AG04449 (cell line): ENCODE results near the gene LRMDA.

Experiments
- CTCF ChIA-PET: fragments of 350-600 bp; formaldehyde crosslinking; extraction: SDS; loops from one replicate; lab custom pipeline; 2021; ENCODE audit warnings: antibody characterized with exemption; lab: Yijun Ruan, JAX
- POLR2A ChIA-PET: fragments of 400-600, 350-600 bp; formaldehyde crosslinking; extraction: SDS; loops from one replicate; lab custom pipeline; 2020; ENCODE audit warnings: antibody characterized with exemption, inconsistent platforms; lab: Yijun Ruan, JAX
- DNase-seq: peaks from one replicate; pipeline ENCODE4 v3.0.0-alpha.2; 2010; ENCODE audit warnings: low read depth, low spot score
- H3K4me3 ChIP-seq: 2 replicates; pipeline ENCODE4 v1.5.1; 2011; ENCODE audit warnings: low read depth, mild to moderate bottlenecking, control low read depth, low read length
- TF ChIP-seq, protein P1 (sequence below): IDR thresholded peaks from one replicate; pipeline ENCODE4 v1.5.1; 2011; ENCODE audit warnings: mild to moderate bottlenecking, moderate library complexity, low read length, control low read depth, inconsistent platforms; ENCODE audit not compliant: insufficient read depth; ENCODE audit errors: missing control alignments

The LRMDA gene

DNA sequence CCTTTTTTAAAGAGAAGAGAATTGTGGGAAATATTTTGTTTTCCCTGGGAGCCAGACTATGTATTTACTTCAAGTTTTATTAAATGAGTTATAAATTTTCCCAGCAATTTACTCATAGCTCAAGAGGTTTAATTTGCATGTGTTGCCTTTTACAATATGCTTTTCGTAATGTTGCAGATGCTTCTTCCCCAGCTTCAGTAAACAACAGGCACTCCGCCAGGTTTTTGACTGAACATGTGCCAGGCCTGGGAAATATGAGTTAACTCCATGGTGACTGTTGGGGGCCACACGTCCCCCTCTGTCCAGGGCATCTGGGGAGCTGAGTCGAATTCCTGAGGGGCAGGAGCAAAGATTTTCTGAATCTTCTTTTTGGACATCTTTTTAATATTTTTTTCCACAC, 545.7 kb downstream of the LRMDA start:
- POLR2A ChIA-PET = no interaction called here
- DNase-seq = no peak
- CTCF ChIA-PET = no interaction called here
- TF ChIP-seq, protein P1, sequence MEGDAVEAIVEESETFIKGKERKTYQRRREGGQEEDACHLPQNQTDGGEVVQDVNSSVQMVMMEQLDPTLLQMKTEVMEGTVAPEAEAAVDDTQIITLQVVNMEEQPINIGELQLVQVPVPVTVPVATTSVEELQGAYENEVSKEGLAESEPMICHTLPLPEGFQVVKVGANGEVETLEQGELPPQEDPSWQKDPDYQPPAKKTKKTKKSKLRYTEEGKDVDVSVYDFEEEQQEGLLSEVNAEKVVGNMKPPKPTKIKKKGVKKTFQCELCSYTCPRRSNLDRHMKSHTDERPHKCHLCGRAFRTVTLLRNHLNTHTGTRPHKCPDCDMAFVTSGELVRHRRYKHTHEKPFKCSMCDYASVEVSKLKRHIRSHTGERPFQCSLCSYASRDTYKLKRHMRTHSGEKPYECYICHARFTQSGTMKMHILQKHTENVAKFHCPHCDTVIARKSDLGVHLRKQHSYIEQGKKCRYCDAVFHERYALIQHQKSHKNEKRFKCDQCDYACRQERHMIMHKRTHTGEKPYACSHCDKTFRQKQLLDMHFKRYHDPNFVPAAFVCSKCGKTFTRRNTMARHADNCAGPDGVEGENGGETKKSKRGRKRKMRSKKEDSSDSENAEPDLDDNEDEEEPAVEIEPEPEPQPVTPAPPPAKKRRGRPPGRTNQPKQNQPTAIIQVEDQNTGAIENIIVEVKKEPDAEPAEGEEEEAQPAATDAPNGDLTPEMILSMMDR = no peak
- no peak overlapping the region for H3K4me3 ChIP-seq

DNA sequence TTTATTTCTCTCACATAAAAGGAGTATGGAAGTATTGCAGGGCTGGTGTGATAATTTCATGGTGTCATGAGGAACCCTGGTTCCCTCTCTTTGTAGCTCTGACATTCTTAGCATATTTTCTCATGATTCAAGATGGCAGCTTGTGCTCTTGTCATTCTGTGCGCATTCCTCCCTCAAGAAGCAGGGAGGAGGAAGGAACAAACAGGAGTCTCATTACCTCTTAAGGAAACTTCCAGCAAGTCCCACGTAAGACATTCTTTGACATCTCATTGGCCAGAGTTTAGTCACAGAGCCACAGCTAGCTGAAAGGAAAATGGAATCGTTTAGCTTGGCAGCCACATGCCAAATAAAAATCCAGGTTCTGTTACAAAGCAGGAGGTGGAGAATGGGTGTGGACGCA, 546.8 kb downstream of the LRMDA start:
- H3K4me3 ChIP-seq = no peak overlapping the region
- POLR2A ChIA-PET = no interaction called here
- TF ChIP-seq, protein P1 = no peak
- DNase-seq = no peak
- CTCF ChIA-PET = interaction anchor here (1.2 kb wide), 1 partner anchor 9 kb away, joined by 3 read pairs; no protein-coding TSS in a partner anchor

DNA sequence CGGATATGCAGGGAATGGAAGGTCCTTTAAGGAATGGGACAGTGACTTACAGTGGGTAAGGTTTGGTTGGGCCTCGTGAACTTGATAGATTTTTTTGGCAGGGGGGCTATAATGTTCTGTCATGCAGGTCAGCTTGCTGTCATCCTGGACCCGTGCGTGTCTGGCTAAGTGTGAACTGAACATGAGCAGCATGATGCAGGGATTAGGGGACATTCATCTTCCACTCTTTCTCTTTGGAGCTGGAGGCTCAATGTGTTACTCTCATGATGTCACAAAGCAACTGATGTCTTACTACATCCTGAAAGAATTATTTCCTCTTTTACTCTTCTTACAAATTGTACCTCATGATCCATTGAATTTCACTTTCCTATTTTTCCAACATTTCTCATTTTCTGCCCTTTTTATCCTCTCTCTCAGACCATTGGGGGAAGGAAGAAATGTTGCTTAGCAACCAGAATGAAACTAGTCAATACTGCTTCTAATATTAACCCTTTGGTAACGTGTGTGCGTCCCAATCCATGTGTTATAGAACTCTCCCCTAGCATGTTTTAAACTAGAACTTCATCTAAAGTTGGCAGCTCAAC, 549.1 kb downstream of the LRMDA start:
- POLR2A ChIA-PET = no interaction called here
- CTCF ChIA-PET = no interaction called here
- no peak for DNase-seq
- H3K4me3 ChIP-seq = no peak overlapping the region
- TF ChIP-seq, protein P1 = no peak

DNA sequence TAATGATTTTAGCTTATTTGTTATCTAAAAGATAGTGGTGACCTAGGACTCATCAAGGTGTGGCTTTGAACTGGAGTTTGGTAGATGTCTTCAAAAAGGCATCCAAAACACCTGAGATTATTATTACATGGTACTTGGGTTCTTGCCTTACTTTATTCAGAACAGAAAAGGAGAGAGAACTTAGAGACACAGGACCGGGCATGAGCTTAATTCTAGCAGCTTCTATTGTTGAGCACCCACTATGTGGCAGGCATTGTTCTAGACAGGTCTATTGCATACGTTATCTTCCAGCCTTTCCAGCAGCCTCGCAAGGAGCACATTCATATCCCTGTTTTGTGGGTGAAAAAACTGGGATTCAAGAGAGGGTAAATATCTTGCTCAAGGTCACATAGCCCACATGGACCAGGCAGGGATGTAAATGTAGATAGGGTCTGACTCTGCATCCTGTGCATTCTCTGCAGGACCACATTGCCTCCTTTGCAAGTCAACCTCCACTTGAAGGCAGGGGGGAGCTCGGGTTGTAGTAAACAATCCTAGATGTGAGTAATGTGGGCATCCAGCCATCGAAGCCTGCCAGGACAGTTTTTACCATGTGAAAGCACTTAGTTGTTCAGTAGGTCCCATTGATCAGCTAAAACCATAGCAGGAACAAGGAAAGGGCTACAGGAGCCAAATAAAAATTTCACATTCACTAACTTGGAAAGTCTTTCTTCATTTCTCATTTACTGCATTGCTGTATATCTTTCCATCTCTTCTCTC, 551.4 kb downstream of the LRMDA start:
- H3K4me3 ChIP-seq = no peak overlapping the region
- TF ChIP-seq, protein P1 = no peak
- CTCF ChIA-PET = interaction anchor here (0.8 kb wide), 1 partner anchor 54 kb away, joined by 3 read pairs; no protein-coding TSS in a partner anchor
- POLR2A ChIA-PET = no interaction called here
- DNase-seq = no peak

DNA sequence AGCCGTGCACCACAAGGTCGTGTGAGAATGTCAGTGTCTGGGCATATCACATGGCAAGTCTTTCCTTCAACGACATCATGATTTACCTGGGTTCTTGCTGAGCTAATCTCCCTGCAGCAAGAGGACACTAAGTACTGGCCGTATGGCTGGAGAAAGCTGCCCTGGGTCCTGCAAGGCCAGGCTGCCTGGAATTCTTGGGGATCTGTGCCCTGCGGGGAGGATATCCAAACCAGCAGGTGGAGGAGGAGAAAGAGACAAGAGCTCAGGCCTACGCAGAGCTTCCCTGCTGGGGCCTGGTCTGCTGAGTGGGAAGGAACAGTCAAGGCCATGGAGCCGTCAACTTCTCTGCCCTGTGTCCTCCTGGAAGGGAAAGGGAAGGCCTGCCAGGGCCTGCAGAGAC, 552.6 kb downstream of the LRMDA start:
- no peak for DNase-seq
- POLR2A ChIA-PET = no interaction called here
- no peak overlapping the region for H3K4me3 ChIP-seq
- CTCF ChIA-PET = no interaction called here
- TF ChIP-seq, protein P1 = no peak

DNA sequence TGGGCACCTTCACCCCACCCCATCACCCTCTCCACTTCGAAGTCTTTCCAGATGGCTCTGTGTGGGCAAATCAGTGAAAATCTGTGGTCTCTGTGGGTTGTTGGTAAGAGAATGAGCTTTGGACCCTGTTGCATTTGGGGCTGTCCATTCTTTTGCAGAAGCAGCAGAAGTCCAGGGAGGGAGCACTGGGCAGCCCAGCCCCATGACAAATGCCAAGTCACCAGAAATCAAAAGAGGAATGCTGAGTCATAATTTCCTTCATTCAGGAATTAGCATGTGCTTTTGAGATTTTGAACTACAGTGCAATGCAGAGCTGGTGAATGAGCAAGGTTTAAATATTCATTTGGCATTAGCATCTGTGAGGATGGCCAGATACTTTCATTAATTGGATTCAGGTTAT, 556.2 kb downstream of the LRMDA start:
- no peak for DNase-seq
- ChIA-PET CTCF (interaction anchor here (1.4 kb wide), 1 partner anchor 49 kb away, joined by 3 read pairs; no protein-coding TSS in a partner anchor), POLR2A (no interaction called here)
- no peak overlapping the region for H3K4me3 ChIP-seq
- TF ChIP-seq, protein P1 = no peak
